Measurements from ENCODE around the gene NUP205. TPM values are rescaled to one million over a fixed set of nuclear protein-coding genes. Genes with fewer than 3 reads are reported as not detected.

Gene NUP205
- total and polyA plus RNA-seq, 2 of the 13 experiments (the other 11 are each of a cell fraction or from before 2014, with no cell fraction given), result 46.2 to 87.2 TPM

DNA sequence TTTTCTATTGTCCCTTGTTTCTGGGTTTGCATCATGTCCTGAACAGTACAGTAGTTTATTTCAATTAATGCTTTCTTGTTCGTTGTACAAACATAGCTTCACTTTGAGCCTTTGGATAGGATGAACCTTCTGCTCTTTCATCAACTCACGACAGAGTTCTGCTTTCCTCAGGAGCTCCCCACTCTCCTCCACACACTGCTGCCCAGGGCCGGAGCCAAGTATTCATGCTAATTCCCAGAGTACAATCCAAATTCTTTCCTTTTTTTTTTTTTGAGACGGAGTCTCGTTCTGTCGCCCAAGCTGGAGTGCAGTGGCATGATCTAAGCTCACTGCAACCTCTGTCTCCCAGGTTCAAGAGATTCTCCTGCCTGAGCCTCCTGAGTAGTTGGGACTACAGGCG is 7.5 kb upstream of the NUP205 start:
- no peak for FAIRE-seq
- H3K79me2 ChIP-seq (ENCODE audit: insufficient read depth, low read length), result no peaks in the 10 kb centered on the region
- intact Hi-C loops (cut with micrococcal nuclease; ENCODE audit: unreplicated experiment), result no loop called here

More for the DNA sequence above, 7.5 kb upstream of the NUP205 start:
- H3K27me3 ChIP-seq (ENCODE audit: control insufficient read depth in 1 of 2, insufficient read depth in 2 of 2, low read length in 2 of 2), result no peaks in the 10 kb centered on the region
- H3K36me3 ChIP-seq (replicated peaks in 1 of 2; ENCODE audit: control insufficient read depth in 1 of 2, insufficient read depth in 2 of 2, low read length in 2 of 2), result no peaks in the 10 kb centered on the region
- H2AFZ ChIP-seq (ENCODE audit: low read length), result no peak overlapping the region
- no peak for DNase-seq (ENCODE audit: low spot score)
- no TSS peak for BruUV-seq (replicated peaks)
- H3K27ac ChIP-seq (ENCODE audit: extremely low read length, insufficient read depth, low read length), result no peak overlapping the region
- POLR2A ChIA-PET, result no interaction called here
- WGBS (ENCODE audit: low lambda C conversion rate), result 42% methylated on average over 7 of the region's 7 CpGs
- ATAC-seq, result peak; percentile 46; the same call in 2 of the 3 replicates
- TF ChIP-seq ZNF160 (CRISPR knock-in tag; IDR thresholded peaks at IDR 0.05) (no peak), FOXM1 (CRISPR knock-in tag; IDR thresholded peaks at IDR 0.05) (no peak), PLRG1 (conservative IDR thresholded peaks at IDR 0.05) (no peak), ZNF451 (CRISPR knock-in tag; IDR thresholded peaks at IDR 0.05) (no peak), AKAP8 (CRISPR knock-in tag; IDR thresholded peaks at IDR 0.05) (no peak), NFKBIZ (CRISPR knock-in tag; IDR thresholded peaks at IDR 0.05) (no peak), SYNCRIP (IDR thresholded peaks at IDR 0.05; ENCODE audit: insufficient read depth, low read depth, low read length) (no peak), TAF15 (IDR thresholded peaks at IDR 0.05; ENCODE audit: low read depth, low read length, poor library complexity, severe bottlenecking) (no peak), SNAI1 (CRISPR knock-in tag; IDR thresholded peaks at IDR 0.05; ENCODE audit: borderline replicate concordance) (no peak), ZNF850 (CRISPR knock-in tag; conservative IDR thresholded peaks at IDR 0.05) (no peak)
- TF ChIP-seq, protein P1, sequence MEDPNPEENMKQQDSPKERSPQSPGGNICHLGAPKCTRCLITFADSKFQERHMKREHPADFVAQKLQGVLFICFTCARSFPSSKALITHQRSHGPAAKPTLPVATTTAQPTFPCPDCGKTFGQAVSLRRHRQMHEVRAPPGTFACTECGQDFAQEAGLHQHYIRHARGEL (CRISPR knock-in tag; IDR thresholded peaks at IDR 0.05), result no peak
- TF ChIP-seq, protein P2, sequence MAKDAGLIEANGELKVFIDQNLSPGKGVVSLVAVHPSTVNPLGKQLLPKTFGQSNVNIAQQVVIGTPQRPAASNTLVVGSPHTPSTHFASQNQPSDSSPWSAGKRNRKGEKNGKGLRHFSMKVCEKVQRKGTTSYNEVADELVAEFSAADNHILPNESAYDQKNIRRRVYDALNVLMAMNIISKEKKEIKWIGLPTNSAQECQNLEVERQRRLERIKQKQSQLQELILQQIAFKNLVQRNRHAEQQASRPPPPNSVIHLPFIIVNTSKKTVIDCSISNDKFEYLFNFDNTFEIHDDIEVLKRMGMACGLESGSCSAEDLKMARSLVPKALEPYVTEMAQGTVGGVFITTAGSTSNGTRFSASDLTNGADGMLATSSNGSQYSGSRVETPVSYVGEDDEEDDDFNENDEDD (CRISPR knock-in tag; IDR thresholded peaks at IDR 0.05; ENCODE audit: borderline replicate concordance), result no peak
- TF ChIP-seq, protein P3, sequence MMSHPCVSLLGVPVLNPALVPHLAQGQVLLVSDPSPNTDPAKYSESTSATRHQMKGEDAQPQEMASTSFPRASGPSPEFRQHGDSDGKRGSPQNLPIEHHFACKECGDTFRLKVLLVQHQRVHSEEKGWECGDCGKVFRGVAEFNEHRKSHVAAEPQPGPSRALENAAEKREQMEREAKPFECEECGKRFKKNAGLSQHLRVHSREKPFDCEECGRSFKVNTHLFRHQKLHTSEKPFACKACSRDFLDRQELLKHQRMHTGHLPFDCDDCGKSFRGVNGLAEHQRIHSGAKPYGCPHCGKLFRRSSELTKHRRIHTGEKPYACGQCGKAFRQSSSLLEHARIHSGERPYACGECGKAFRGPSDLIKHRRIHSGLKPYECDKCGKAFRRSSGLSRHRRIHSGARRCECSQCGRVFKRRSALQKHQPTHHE (CRISPR knock-in tag; IDR thresholded peaks at IDR 0.05; ENCODE audit: borderline replicate concordance), result no peak
- TF ChIP-seq, protein P4, sequence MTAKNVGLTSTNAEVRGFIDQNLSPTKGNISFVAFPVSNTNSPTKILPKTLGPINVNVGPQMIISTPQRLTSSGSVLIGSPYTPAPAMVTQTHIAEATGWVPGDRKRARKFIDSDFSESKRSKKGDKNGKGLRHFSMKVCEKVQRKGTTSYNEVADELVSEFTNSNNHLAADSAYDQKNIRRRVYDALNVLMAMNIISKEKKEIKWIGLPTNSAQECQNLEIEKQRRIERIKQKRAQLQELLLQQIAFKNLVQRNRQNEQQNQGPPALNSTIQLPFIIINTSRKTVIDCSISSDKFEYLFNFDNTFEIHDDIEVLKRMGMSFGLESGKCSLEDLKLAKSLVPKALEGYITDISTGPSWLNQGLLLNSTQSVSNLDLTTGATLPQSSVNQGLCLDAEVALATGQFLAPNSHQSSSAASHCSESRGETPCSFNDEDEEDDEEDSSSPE (CRISPR knock-in tag; IDR thresholded peaks at IDR 0.05), result no peak
- H3K4me2 ChIP-seq (ENCODE audit: low read depth, low read length), result peak overlapping the region; percentile 35
- H3K9me3 ChIP-seq (ENCODE audit: low read length), result no peaks in the 10 kb centered on the region
- in situ Hi-C loops (cut with HindIII; ENCODE audit: extremely low pct_ligation_motif_present, low pct_unique_long_range_greater_than_20kb), result loop anchor here (25.0 kb wide), 1 partner anchor 263 kb away; no protein-coding TSS in a partner anchor
- H4K20me1 ChIP-seq (ENCODE audit: insufficient read depth, low read length), result no peaks in the 10 kb centered on the region
- no peak overlapping the region for H3K9ac ChIP-seq (ENCODE audit: insufficient read depth, low read depth, low read length)
- peaks cover 42% of the 10 kb centered on the region for H3K4me1 ChIP-seq (ENCODE audit: insufficient read depth, low read length)
- no peak overlapping the region for H3K4me3 ChIP-seq (replicated peaks in 1 of 3; ENCODE audit: insufficient read depth in 1 of 3, low read depth in 2 of 3, low read length in 3 of 3)
- CTCF ChIA-PET (ENCODE audit: low intra/inter-chr PET ratio, low total read pairs), result no interaction called here

All from HepG2 (cell line).